Measurements from ENCODE around the gene PALD1.

GRCh38 chr10:70615784-70616522, 137.4 kb downstream of the PALD1 start:
- TF ChIP-seq EHMT2 (IDR thresholded peaks at IDR 0.05; ENCODE audit: low read depth) (no peak), SMC3 (IDR thresholded peaks at IDR 0.05) (no peak)
- TF ChIP-seq, protein P1, sequence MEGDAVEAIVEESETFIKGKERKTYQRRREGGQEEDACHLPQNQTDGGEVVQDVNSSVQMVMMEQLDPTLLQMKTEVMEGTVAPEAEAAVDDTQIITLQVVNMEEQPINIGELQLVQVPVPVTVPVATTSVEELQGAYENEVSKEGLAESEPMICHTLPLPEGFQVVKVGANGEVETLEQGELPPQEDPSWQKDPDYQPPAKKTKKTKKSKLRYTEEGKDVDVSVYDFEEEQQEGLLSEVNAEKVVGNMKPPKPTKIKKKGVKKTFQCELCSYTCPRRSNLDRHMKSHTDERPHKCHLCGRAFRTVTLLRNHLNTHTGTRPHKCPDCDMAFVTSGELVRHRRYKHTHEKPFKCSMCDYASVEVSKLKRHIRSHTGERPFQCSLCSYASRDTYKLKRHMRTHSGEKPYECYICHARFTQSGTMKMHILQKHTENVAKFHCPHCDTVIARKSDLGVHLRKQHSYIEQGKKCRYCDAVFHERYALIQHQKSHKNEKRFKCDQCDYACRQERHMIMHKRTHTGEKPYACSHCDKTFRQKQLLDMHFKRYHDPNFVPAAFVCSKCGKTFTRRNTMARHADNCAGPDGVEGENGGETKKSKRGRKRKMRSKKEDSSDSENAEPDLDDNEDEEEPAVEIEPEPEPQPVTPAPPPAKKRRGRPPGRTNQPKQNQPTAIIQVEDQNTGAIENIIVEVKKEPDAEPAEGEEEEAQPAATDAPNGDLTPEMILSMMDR (IDR thresholded peaks at IDR 0.05) = no peak
- TF ChIP-seq, protein P2, sequence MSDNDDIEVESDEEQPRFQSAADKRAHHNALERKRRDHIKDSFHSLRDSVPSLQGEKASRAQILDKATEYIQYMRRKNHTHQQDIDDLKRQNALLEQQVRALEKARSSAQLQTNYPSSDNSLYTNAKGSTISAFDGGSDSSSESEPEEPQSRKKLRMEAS (IDR thresholded peaks at IDR 0.05) = no peak

All from A549 (cell line).